Mesendoderm (in vitro differentiated cells): ENCODE data around the gene NEAT1.
A peak's percentile ranks its signal among the peaks of the same experiment; 100 is the strongest.

Experiments used
- DNase-seq: peaks from one replicate; pipeline ENCODE4 v3.0.0; 2013
- H2AK5ac ChIP-seq: 2 replicates; pipeline ENCODE4 v1.6.1; 2013; ENCODE audit warnings: low read length, inconsistent platforms
- H2BK120ac ChIP-seq: 2 replicates; pipeline ENCODE4 v1.6.1; 2013; ENCODE audit warnings: low read depth, mild to moderate bottlenecking, low read length, moderate library complexity, mixed read lengths
- H2BK15ac ChIP-seq: replicated peaks from 2 replicates; pipeline ENCODE4 v1.6.1; 2013; ENCODE audit warnings: low read depth, mild to moderate bottlenecking, moderate library complexity
- H2BK5ac ChIP-seq: 2 replicates; pipeline ENCODE4 v1.6.1; 2013; ENCODE audit warnings: low read length, inconsistent platforms
- H3K18ac ChIP-seq: 2 replicates; pipeline ENCODE4 v1.6.1; 2013; ENCODE audit warnings: mild to moderate bottlenecking, low read length, mixed read lengths
- H3K23ac ChIP-seq: one replicate; pipeline ENCODE4 v1.6.1; 2013; ENCODE audit warnings: low read length
- H3K27ac ChIP-seq: 2 replicates; pipeline ENCODE4 v1.5.1; 2013; ENCODE audit warnings: low read depth, mild to moderate bottlenecking, inconsistent platforms, low read length, moderate library complexity
- H3K27me3 ChIP-seq: 2 replicates; pipeline ENCODE4 v1.6.1; 2013; ENCODE audit warnings: low read length, control low read depth, mild to moderate bottlenecking, inconsistent platforms; ENCODE audit not compliant: insufficient read depth, poor library complexity
- H3K36me3 ChIP-seq: 2 replicates; pipeline ENCODE4 v1.6.1; 2013; ENCODE audit warnings: low read length, inconsistent platforms; ENCODE audit not compliant: control insufficient read depth, insufficient read depth
- H3K4ac ChIP-seq: one replicate; pipeline ENCODE4 v1.6.1; 2013; ENCODE audit warnings: low read depth, mild to moderate bottlenecking, low read length, moderate library complexity
- H3K4me1 ChIP-seq: 2 replicates; pipeline ENCODE4 v1.6.1; 2013; ENCODE audit warnings: low read depth, low read length, inconsistent platforms; ENCODE audit not compliant: control insufficient read depth
- H3K4me2 ChIP-seq: 2 replicates; pipeline ENCODE4 v1.6.1; 2013; ENCODE audit warnings: low read length
- H3K4me3 ChIP-seq: 2 replicates; pipeline ENCODE4 v1.5.1; 2013; ENCODE audit warnings: mild to moderate bottlenecking, low read length
- H3K56ac ChIP-seq: one replicate; pipeline ENCODE4 v1.6.1; 2013; ENCODE audit warnings: low read length
- H3K79me1 ChIP-seq: 2 replicates; pipeline ENCODE4 v1.6.1; 2013; ENCODE audit warnings: low read length, inconsistent platforms
- H3K79me2 ChIP-seq: 2 replicates; pipeline ENCODE4 v1.6.1; 2013; ENCODE audit warnings: mild to moderate bottlenecking, low read length; ENCODE audit not compliant: control insufficient read depth, insufficient read depth
- H3K9ac ChIP-seq: 2 replicates; pipeline ENCODE4 v1.6.1; 2013; ENCODE audit warnings: low read length, inconsistent platforms
- H4K5ac ChIP-seq: one replicate; pipeline ENCODE4 v1.6.1; 2013; ENCODE audit warnings: low read length
- H4K8ac ChIP-seq: one replicate; pipeline ENCODE4 v1.6.1; 2013; ENCODE audit warnings: low read depth, mild to moderate bottlenecking, control low read depth, low read length, moderate library complexity
- WGBS: extraction: QIAGEN DNeasy Blood & Tissue Kit; methylation state at CpG from one replicate; pipeline ENCODE4 v1.1.7; 2013; ENCODE audit warnings: low lambda C conversion rate, missing lambda C conversion rate; ENCODE audit not compliant: insufficient coverage; ENCODE audit errors: extremely low coverage; 5-methylcytosine and 5-hydroxymethylcytosine counted together

Gene NEAT1

DNA sequence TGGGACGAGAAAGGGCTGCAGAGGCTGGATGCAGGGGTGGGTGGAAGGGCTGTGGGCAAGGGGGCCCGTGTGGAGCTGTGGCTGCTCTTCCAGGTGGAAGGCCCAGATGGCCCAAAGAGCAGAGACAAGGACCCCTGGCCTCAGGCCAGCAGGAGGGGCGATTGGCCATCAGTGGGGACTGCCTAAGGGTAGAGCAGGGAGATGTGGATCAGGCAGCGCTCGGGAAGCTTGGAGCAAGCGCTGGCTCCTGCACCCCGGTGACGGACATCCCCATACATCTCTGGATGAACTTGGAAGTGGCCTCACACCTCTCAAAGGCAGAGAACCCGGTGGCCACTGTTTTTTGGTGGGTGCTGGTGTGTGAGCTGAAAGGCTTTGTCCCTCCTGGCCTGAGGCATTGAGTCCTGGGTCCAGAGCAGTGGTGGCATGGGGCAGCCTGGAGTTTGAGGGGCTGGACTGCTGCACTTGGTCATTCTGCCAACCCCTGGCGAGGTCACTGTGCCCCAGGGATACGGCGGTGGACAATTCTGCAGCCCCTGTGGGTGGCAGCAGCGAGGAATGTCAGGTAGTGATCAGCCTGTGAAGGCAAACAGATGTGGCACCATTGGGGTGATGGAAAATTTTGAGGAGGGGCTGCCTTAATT lies 30.3 kb upstream of the NEAT1 start:
- no peak for DNase-seq
- H3K79me2 ChIP-seq, result no peaks in the 10 kb centered on the region
- H3K4ac ChIP-seq, result no peak overlapping the region
- no peak overlapping the region for H3K4me3 ChIP-seq
- peaks cover 9% of the 10 kb centered on the region for H3K79me1 ChIP-seq
- H3K4me2 ChIP-seq, result no peak overlapping the region
- no peak overlapping the region for H4K5ac ChIP-seq
- no peak overlapping the region for H2AK5ac ChIP-seq
- no peak overlapping the region for H3K27ac ChIP-seq
- no peak overlapping the region for H2BK5ac ChIP-seq
- H3K18ac ChIP-seq, result no peak overlapping the region
- H4K8ac ChIP-seq, result no peak overlapping the region
- no peak overlapping the region for H2BK15ac ChIP-seq
- WGBS, result no CpG with 5 or more reads among the region's 13 CpGs
- peaks cover 8% of the 10 kb centered on the region for H3K4me1 ChIP-seq
- no peak overlapping the region for H3K23ac ChIP-seq
- H2BK120ac ChIP-seq, result no peak overlapping the region
- H3K9ac ChIP-seq, result no peak overlapping the region
- H3K27me3 ChIP-seq, result no peaks in the 10 kb centered on the region
- no peak overlapping the region for H3K56ac ChIP-seq
- peaks cover 3% of the 10 kb centered on the region for H3K36me3 ChIP-seq

DNA sequence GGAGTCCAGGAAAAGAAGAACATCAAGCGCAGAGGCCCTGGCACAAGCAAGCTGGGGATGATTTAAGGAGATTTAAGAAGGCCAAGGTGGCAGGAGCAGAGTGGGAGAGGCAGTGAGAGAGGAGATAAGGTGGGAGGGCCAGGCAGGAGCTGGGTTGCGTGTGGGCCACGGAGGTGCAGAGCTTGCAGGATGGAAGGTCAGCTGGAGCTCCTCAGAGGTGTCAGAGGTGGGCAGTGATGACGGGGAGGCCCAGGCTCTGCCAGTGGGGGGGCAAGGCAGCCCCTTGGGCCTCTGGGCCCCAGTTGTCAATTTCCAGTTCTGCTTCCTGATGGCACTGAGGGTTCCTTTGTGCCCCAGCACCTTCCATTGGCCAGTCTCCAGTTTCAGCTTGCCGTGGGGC lies 29.7 kb upstream of the NEAT1 start:
- WGBS, result no CpG with 5 or more reads among the region's 5 CpGs
- H3K9ac ChIP-seq, result no peak overlapping the region
- no peaks in the 10 kb centered on the region for H3K79me2 ChIP-seq
- H3K23ac ChIP-seq, result no peak overlapping the region
- H2BK5ac ChIP-seq, result no peak overlapping the region
- no peak overlapping the region for H2BK120ac ChIP-seq
- H3K36me3 ChIP-seq, result peaks cover 5% of the 10 kb centered on the region
- H2BK15ac ChIP-seq, result no peak overlapping the region
- peaks cover 8% of the 10 kb centered on the region for H3K4me1 ChIP-seq
- no peak overlapping the region for H3K56ac ChIP-seq
- no peak overlapping the region for H3K4me2 ChIP-seq
- no peak overlapping the region for H2AK5ac ChIP-seq
- no peak for DNase-seq
- no peak overlapping the region for H3K4ac ChIP-seq
- no peaks in the 10 kb centered on the region for H3K27me3 ChIP-seq
- H4K5ac ChIP-seq, result no peak overlapping the region
- H3K27ac ChIP-seq, result no peak overlapping the region
- no peak overlapping the region for H3K4me3 ChIP-seq
- H3K18ac ChIP-seq, result no peak overlapping the region
- H4K8ac ChIP-seq, result no peak overlapping the region
- H3K79me1 ChIP-seq, result peaks cover 9% of the 10 kb centered on the region

DNA sequence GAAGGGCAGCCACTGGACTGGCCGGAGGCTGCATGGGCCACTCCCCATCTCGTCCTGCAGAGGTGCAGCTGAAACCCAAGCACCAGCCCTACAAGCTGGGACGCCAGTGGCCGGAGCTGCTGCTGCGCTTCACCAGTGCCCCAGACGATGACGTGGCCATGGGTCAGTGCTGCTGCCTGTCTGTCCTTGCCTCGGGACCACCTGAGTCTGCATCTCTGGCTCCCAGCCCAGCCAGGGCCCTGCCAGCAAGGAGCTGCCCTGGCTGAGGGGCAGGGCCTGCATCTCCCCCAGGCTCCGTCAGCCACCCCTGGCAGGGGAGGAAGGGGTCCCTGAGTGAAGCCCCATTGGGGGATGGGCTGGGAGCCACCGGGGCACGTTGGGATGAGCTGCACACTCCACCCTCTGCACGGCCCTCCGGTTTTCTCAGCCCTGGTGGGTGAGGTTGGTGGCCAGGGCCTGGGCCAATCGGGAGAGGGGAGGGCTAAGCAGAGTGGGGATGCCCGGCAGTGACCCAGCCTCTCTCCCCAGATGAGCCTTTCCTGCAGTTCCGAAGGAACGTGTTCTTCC lies 29.0 kb upstream of the NEAT1 start:
- H3K36me3 ChIP-seq, result peaks cover 9% of the 10 kb centered on the region
- no peak overlapping the region for H3K4me2 ChIP-seq
- DNase-seq, result no peak
- H2BK120ac ChIP-seq, result no peak overlapping the region
- H3K4ac ChIP-seq, result no peak overlapping the region
- peaks cover 9% of the 10 kb centered on the region for H3K79me1 ChIP-seq
- peaks cover 8% of the 10 kb centered on the region for H3K4me1 ChIP-seq
- H2BK15ac ChIP-seq, result no peak overlapping the region
- H3K18ac ChIP-seq, result no peak overlapping the region
- H4K5ac ChIP-seq, result no peak overlapping the region
- H3K4me3 ChIP-seq, result no peak overlapping the region
- H4K8ac ChIP-seq, result no peak overlapping the region
- no peaks in the 10 kb centered on the region for H3K27me3 ChIP-seq
- no CpG with 5 or more reads among the region's 17 CpGs for WGBS
- no peaks in the 10 kb centered on the region for H3K79me2 ChIP-seq
- H3K56ac ChIP-seq, result no peak overlapping the region
- H2AK5ac ChIP-seq, result no peak overlapping the region
- no peak overlapping the region for H3K27ac ChIP-seq
- peak overlapping the region; percentile 66 for H3K23ac ChIP-seq
- H3K9ac ChIP-seq, result no peak overlapping the region
- H2BK5ac ChIP-seq, result no peak overlapping the region

DNA sequence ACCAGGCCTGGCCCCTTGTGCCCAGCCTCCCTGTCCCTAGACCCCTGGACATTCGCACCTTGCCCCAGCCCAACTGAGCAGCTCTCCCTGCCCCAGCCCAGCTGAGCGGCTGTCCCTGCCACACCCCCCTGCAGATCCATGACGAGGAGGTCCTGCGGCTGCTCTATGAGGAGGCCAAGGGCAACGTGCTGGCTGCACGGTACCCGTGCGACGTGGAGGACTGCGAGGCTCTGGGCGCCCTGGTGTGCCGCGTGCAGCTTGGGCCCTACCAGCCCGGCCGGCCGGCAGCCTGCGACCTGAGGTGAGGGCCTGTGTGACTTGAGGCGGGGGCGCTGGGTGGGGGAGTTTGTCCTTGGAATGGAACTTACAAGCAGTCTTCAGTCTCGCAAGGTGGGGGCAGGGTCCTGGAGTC lies 28.5 kb upstream of the NEAT1 start:
- Histone ChIP-seq H3K9ac (no peak overlapping the region), H3K27ac (no peak overlapping the region), H3K23ac (no peak overlapping the region), H3K79me2 (no peaks in the 10 kb centered on the region), H3K18ac (no peak overlapping the region), H4K5ac (no peak overlapping the region), H3K36me3 (peaks cover 9% of the 10 kb centered on the region), H2BK5ac (no peak overlapping the region), H3K4me2 (no peak overlapping the region), H3K79me1 (peaks cover 6% of the 10 kb centered on the region), H2BK15ac (no peak overlapping the region), H3K4me3 (no peak overlapping the region), H3K4me1 (peaks cover 8% of the 10 kb centered on the region), H2AK5ac (no peak overlapping the region), H3K56ac (no peak overlapping the region), H3K4ac (no peak overlapping the region), H3K27me3 (no peaks in the 10 kb centered on the region), H4K8ac (no peak overlapping the region), H2BK120ac (no peak overlapping the region)
- WGBS, result no CpG with 5 or more reads among the region's 20 CpGs
- no peak for DNase-seq

DNA sequence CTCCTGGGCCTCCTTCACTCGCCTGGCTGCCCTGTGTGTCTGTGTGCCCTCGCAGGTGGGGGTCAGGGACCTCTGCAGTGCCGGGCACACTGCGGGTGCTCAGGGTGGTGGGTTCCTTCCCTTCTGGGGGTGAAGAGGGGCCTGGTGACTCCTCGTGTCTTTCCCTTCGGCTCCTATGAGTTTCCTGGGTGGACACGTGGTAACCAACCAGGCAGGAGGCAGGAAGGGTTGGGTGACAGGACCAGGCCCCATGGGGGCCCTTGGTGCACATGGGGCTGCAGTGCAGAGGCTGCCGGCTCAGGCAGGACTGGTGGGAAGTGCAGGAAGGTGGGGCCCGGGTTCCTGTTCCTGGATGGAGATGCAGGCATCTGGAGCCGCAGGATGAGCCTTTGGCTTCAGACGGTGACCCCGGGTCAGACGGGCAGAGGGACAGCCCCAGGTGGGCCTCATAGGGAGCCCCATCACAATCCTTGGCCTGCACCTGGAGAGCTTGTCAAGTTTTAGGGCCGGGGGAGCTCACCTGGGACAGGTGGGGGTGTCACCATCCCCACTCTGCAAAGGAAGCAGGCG lies 26.6 kb upstream of the NEAT1 start:
- no peaks in the 10 kb centered on the region for H3K27me3 ChIP-seq
- no peak overlapping the region for H2BK15ac ChIP-seq
- no peak overlapping the region for H3K4me3 ChIP-seq
- H3K36me3 ChIP-seq, result peaks cover 9% of the 10 kb centered on the region
- no peak overlapping the region for H4K8ac ChIP-seq
- H3K27ac ChIP-seq, result no peak overlapping the region
- no peak overlapping the region for H3K23ac ChIP-seq
- H3K79me2 ChIP-seq, result no peaks in the 10 kb centered on the region
- no peak overlapping the region for H3K56ac ChIP-seq
- H2BK5ac ChIP-seq, result no peak overlapping the region
- no peak overlapping the region for H3K18ac ChIP-seq
- no CpG with 5 or more reads among the region's 15 CpGs for WGBS
- H2AK5ac ChIP-seq, result no peak overlapping the region
- no peak overlapping the region for H3K4ac ChIP-seq
- H3K4me1 ChIP-seq, result no peaks in the 10 kb centered on the region
- no peak overlapping the region for H4K5ac ChIP-seq
- H3K79me1 ChIP-seq, result peaks cover 2% of the 10 kb centered on the region
- no peak for DNase-seq
- no peak overlapping the region for H3K4me2 ChIP-seq
- H3K9ac ChIP-seq, result no peak overlapping the region
- H2BK120ac ChIP-seq, result no peak overlapping the region
